ENCODE measurements around the gene SART1. TPM values are rescaled to one million over a fixed set of nuclear protein-coding genes. Genes with fewer than 3 reads are reported as not detected.
A peak's percentile ranks its signal among the peaks of the same experiment; 100 is the strongest.

Gene SART1
- total and polyA plus RNA-seq, 4 donors = 31.4 to 145 (median 48.3) TPM

- H3K27ac ChIP-seq (ENCODE audit: low read depth in 1 of 2, low read length in 1 of 2) = peak overlapping the region in 1 of 2 donors; percentile 72
- 36 to 62% methylated on average over 13 to 14 of the region's 14 CpGs for WGBS, 2 donors
- H3K4me1 ChIP-seq (ENCODE audit: control insufficient read depth in 5 of 5, insufficient read depth in 5 of 5, low read length in 5 of 5) = peaks cover 0 to 9% (median 0%) of the 10 kb centered on the region in 5 donors
- DNase-seq (peak; percentile 55 to 77 (median 75)), ATAC-seq (ENCODE audit: insufficient read depth, low FRiP score) (peak; percentile 56)
- H3K27me3 ChIP-seq (ENCODE audit: control insufficient read depth in 3 of 3, insufficient read depth in 3 of 3, low read length in 2 of 3) = peaks cover 0 to 24% (median 20%) of the 10 kb centered on the region in 3 donors
- no peak overlapping the region for H3K4me3 ChIP-seq
- no peaks in the 10 kb centered on the region for H3K36me3 ChIP-seq (ENCODE audit: control insufficient read depth in 4 of 4, insufficient read depth in 4 of 4, low read length in 4 of 4)
- no peaks in the 10 kb centered on the region for H3K9me3 ChIP-seq (ENCODE audit: control insufficient read depth in 4 of 4, insufficient read depth in 3 of 4, low read length in 3 of 4)
- no peak for TF ChIP-seq CTCF (IDR thresholded peaks at IDR 0.05; ENCODE audit: control extremely low read depth, extremely low read depth)
- no peak overlapping the region for H3K9ac ChIP-seq (ENCODE audit: insufficient read depth in 1 of 2, low read length in 2 of 2)
These were observed 49.8 kb downstream of the SART1 start for GRCh38 chr11:66011239-66011784.

- no peak within 1 kb of the TSS for H3K4me3 ChIP-seq
- DNase-seq (no peak), ATAC-seq (ENCODE audit: insufficient read depth, low FRiP score) (no peak)
- peaks cover 0 to 9% (median 0%) of the 10 kb centered on the region in 5 donors for H3K4me1 ChIP-seq (ENCODE audit: control insufficient read depth in 5 of 5, insufficient read depth in 5 of 5, low read length in 5 of 5)
- peaks cover 0 to 24% (median 20%) of the 10 kb centered on the region in 3 donors for H3K27me3 ChIP-seq (ENCODE audit: control insufficient read depth in 3 of 3, insufficient read depth in 3 of 3, low read length in 2 of 3)
- H3K36me3 ChIP-seq (ENCODE audit: control insufficient read depth in 4 of 4, insufficient read depth in 4 of 4, low read length in 4 of 4) = no peaks in the 10 kb centered on the region
- 8 to 10% methylated on average over 54 to 61 of the region's 61 CpGs for WGBS, 2 donors
- TF ChIP-seq CTCF (IDR thresholded peaks at IDR 0.05; ENCODE audit: control extremely low read depth, extremely low read depth) = no peak
- H3K9me3 ChIP-seq (ENCODE audit: control insufficient read depth in 4 of 4, insufficient read depth in 3 of 4, low read length in 3 of 4) = no peaks in the 10 kb centered on the region
- no peak within 1 kb of the TSS for H3K9ac ChIP-seq (ENCODE audit: insufficient read depth in 1 of 2, low read length in 2 of 2)
- peak within 1 kb of the TSS in 1 of 2 donors; percentile 72 for H3K27ac ChIP-seq (ENCODE audit: low read depth in 1 of 2, low read length in 1 of 2)
These were observed 50.3 kb downstream of the SART1 start, which contains the start of gene CST6 for GRCh38 chr11:66011785-66012303. Gene CST6 (plus strand): TSS chr11:66012008. CDS start chr11:66012045, 37 bp downstream.

- DNase-seq (no peak), ATAC-seq (ENCODE audit: insufficient read depth, low FRiP score) (no peak)
- Histone ChIP-seq H3K27ac (ENCODE audit: low read depth in 1 of 2, low read length in 1 of 2) (no peak overlapping the region), H3K4me3 (no peak overlapping the region), H3K36me3 (ENCODE audit: control insufficient read depth in 4 of 4, insufficient read depth in 4 of 4, low read length in 4 of 4) (no peaks in the 10 kb centered on the region), H3K9me3 (ENCODE audit: control insufficient read depth in 4 of 4, insufficient read depth in 3 of 4, low read length in 3 of 4) (no peaks in the 10 kb centered on the region), H3K27me3 (ENCODE audit: control insufficient read depth in 3 of 3, insufficient read depth in 3 of 3, low read length in 2 of 3) (peaks cover 0 to 24% (median 20%) of the 10 kb centered on the region in 3 donors), H3K9ac (ENCODE audit: insufficient read depth in 1 of 2, low read length in 2 of 2) (no peak overlapping the region), H3K4me1 (ENCODE audit: control insufficient read depth in 5 of 5, insufficient read depth in 5 of 5, low read length in 5 of 5) (peaks cover 0 to 9% (median 0%) of the 10 kb centered on the region in 5 donors)
- WGBS, 2 donors = 55 to 59% methylated on average over 11 of the region's 12 CpGs
- no peak for TF ChIP-seq CTCF (IDR thresholded peaks at IDR 0.05; ENCODE audit: control extremely low read depth, extremely low read depth)
These were observed 50.9 kb downstream of the SART1 start for GRCh38 chr11:66012371-66012945.
